Measurements from ENCODE around the gene TMEM59L. TPM values are rescaled to one million over a fixed set of nuclear protein-coding genes. Genes with fewer than 3 reads are reported as not detected.

TMEM59L gene
- total and polyA plus RNA-seq, 11 donors = 0.50 to 5.1 (median 1.1) TPM

DNA sequence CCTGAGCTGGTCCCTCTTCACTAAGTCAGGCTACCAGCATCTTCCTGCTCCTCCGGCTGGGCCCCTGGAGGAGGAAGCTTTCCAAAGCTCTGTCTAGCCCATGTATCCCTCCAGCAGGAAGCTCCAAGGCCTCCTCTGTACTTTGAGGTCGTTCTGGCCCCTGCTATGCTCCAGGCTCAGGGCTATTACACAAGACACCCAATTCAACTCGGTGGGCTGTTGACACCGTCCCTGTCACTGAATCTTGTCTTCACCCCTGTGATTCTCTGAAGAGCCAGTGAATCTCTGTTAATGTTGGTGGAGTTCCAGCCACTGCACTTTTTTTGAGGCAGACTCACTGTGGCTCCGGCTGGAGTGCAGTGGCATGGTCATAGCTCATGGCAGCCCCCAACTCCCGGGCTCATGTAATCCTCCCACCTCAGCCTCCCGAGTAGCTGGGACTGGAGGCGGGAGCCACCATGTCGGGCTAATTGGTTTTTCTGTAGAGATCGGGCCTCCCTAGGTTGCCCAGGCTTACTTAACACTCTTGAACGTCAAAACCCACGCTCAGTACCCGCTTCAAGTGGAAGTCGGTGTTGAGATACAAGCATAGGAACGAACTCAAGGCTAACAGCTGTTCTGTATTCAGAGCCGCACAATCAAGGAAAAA, 24.6 kb upstream of the TMEM59L start:
- ATAC-seq (no peak), DNase-seq (no peak)
- WGBS, 4 donors = 29 to 47% (median 35%) methylated on average over 8 to 16 of the region's 16 CpGs

DNA sequence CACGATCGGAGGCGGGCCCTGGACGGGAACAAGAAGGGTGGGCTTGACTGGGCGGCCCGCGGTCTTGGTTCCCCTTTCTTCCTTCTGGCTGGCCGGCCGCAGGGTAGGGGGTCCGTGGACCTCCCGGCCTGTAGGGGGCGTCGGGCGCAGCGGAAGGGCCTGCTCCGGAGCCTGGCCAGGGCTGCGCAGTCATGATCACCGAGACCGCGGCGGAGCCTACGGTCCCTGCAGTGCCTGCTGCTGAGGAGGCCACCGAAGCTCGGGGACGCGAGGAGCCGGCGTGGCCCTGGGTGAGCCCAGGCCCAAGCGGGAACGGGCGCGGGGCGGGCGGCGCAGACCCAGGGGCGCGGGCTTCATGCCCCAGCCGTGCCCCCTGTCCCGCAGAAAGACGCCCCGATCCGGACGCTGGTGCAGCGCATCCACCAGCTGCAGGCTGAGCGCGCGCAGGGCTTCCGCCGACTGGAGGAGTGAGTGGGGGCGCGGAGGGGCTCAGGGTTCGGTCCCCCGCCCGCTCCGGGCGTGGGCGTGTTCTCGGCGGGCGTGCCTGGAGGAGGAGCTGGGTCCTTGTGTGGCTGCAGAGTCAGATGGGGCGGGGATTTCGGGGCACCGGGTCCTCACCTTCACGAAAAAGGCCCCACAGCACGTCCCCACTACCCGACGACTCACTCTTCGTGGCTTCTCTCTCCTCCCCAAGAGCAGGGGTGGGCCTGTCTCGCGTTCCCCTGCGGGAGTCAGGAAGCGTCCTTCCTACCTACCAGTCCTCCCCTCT, 23.9 kb upstream of the TMEM59L start, which contains the start of gene REX1BD:
REX1BD (plus strand) TSS at position 188 of the 769 bp plus-strand sequence; CDS start at position 192, 4 bp downstream.
- 0% methylated on average over 32 to 72 of the region's 72 CpGs for WGBS, 4 donors
- intact Hi-C loops (cut with DNase I) = loop anchor here in 6 of 10 donors (5.0 to 10.0 kb wide), 5 partner anchors 116 to 259 kb away; no protein-coding TSS in a partner anchor
- TF ChIP-seq POLR2A (IDR thresholded peaks at IDR 0.05) = peak in 1 of 2 donors; percentile 70
- TF ChIP-seq, protein P1, sequence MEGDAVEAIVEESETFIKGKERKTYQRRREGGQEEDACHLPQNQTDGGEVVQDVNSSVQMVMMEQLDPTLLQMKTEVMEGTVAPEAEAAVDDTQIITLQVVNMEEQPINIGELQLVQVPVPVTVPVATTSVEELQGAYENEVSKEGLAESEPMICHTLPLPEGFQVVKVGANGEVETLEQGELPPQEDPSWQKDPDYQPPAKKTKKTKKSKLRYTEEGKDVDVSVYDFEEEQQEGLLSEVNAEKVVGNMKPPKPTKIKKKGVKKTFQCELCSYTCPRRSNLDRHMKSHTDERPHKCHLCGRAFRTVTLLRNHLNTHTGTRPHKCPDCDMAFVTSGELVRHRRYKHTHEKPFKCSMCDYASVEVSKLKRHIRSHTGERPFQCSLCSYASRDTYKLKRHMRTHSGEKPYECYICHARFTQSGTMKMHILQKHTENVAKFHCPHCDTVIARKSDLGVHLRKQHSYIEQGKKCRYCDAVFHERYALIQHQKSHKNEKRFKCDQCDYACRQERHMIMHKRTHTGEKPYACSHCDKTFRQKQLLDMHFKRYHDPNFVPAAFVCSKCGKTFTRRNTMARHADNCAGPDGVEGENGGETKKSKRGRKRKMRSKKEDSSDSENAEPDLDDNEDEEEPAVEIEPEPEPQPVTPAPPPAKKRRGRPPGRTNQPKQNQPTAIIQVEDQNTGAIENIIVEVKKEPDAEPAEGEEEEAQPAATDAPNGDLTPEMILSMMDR (IDR thresholded peaks at IDR 0.05) = peak; percentile 83 to 98 (median 92)

More for the DNA sequence above, 24.6 kb upstream of the TMEM59L start:
- H3K9me3 ChIP-seq = no peaks in the 10 kb centered on the region
- H3K4me3 ChIP-seq = peak overlapping the region; percentile 66 to 98 (median 90)
- peaks cover 0 to 43% (median 17%) of the 10 kb centered on the region in 12 donors for H3K4me1 ChIP-seq
- intact Hi-C loops (cut with DNase I) = loop anchor here in 6 of 10 donors (5.0 to 10.0 kb wide), 5 partner anchors 116 to 259 kb away; no protein-coding TSS in a partner anchor
- H3K27ac ChIP-seq = peak overlapping the region; percentile 75 to 97 (median 92)
- no peaks in the 10 kb centered on the region for H3K27me3 ChIP-seq
- H3K36me3 ChIP-seq = peaks cover 0 to 15% (median 11%) of the 10 kb centered on the region in 9 donors
- TF ChIP-seq, protein P1 (IDR thresholded peaks at IDR 0.05) = no peak
- TF ChIP-seq POLR2A (IDR thresholded peaks at IDR 0.05) = no peak

DNA sequence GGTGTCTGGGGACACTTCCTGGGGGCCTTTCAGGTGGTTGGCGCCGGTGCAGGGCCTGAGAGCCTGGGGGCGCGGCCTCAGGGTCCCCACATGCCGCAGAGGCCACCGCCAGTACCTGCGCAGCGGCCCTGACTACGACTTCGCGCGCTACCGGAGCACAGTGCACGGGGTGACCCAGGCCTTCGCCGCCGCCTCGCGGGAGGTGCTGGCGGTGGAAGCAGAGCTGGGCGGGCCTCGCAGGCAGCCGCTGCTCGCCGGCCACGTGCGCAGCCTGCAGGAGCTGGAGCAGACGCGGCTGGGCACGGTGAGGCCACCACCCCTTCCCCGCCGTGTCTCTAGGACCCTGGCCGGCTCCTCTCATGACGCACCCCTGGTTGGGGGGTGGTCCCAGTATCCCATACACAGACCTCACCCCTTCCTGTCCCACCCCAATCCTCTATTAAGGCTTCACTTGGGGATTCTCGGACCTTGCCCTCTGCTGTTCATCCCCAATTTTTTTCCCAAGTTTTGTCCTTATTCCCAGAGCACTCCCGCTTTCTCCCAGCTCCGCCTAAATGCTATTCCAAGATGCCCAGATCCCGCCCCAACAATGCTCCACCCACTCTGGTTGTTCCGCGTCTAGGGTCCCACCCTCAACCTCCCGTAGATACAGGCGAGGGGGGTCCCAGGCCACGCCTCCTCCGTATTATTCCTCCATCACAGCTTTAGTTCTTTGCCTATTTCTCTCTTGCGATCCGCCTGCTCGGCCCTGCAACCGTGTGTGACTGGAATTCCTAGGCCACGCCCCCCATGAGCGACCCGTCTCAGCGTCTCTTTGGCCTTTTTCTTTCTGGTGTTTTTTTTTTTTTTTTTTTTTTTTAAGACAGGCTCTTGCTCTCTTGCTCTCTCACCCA, 23.0 kb upstream of the TMEM59L start:
- H3K9me3 ChIP-seq = no peaks in the 10 kb centered on the region
- intact Hi-C loops (cut with DNase I) = loop anchor here in 9 of 10 donors (5.0 to 10.0 kb wide), 11 partner anchors 65 to 278 kb away; partner anchors contain the start of gene CRTC1 (in 3 of the 9)
- peak overlapping the region; percentile 75 to 97 (median 92) for H3K27ac ChIP-seq
- ATAC-seq (peak; percentile 15 to 73 (median 69)), DNase-seq (peak; percentile 56 to 80 (median 70))
- peak overlapping the region; percentile 66 to 98 (median 90) for H3K4me3 ChIP-seq
- H3K4me1 ChIP-seq = peaks cover 0 to 54% (median 25%) of the 10 kb centered on the region in 12 donors
- 12 to 34% (median 17%) methylated on average over 23 to 52 of the region's 52 CpGs for WGBS, 4 donors
- peaks cover 0 to 15% (median 11%) of the 10 kb centered on the region in 9 donors for H3K36me3 ChIP-seq
- no peaks in the 10 kb centered on the region for H3K27me3 ChIP-seq
- TF ChIP-seq, protein P1 (IDR thresholded peaks at IDR 0.05) = peak in 6 of 12 donors; percentile 4 to 37 (median 20)
- no peak for TF ChIP-seq POLR2A (IDR thresholded peaks at IDR 0.05)

More for the DNA sequence above, 23.9 kb upstream of the TMEM59L start, which contains the start of gene REX1BD:
- DNase-seq = peak; percentile 87 to 94 (median 90)
- peak; percentile 83 to 94 (median 90) for ATAC-seq
- H3K27me3 ChIP-seq = no peaks in the 10 kb centered on the region
- peak within 1 kb of the TSS; percentile 75 to 97 (median 92) for H3K27ac ChIP-seq
- H3K36me3 ChIP-seq = peaks cover 0 to 15% (median 11%) of the 10 kb centered on the region in 9 donors
- peaks cover 0 to 47% (median 19%) of the 10 kb centered on the region in 12 donors for H3K4me1 ChIP-seq
- H3K9me3 ChIP-seq = no peaks in the 10 kb centered on the region
- peak within 1 kb of the TSS; percentile 66 to 98 (median 90) for H3K4me3 ChIP-seq

All from heart left ventricle (tissue), 16 donors.